ENCODE data around the gene MBOAT2. TPM values are rescaled to one million over a fixed set of nuclear protein-coding genes. Genes with fewer than 3 reads are reported as not detected.

The MBOAT2 gene
- total RNA-seq, 1 donor from 2014 or later, result 72.5 TPM

- H3K4me3 Mint-ChIP-seq (ENCODE audit: unreplicated experiment), result no peak overlapping the region
- no peak for TF ChIP-seq CTCF (IDR thresholded peaks at IDR 0.05; ENCODE audit: partially characterized antibody, unreplicated experiment)
- peaks cover 2% of the 10 kb centered on the region for H3K9me3 Mint-ChIP-seq (ENCODE audit: unreplicated experiment)
- peaks cover 1% of the 10 kb centered on the region for H3K27me3 Mint-ChIP-seq (ENCODE audit: unreplicated experiment)
- H3K36me3 Mint-ChIP-seq (ENCODE audit: unreplicated experiment), result no peaks in the 10 kb centered on the region
- no peak for DNase-seq
- H3K4me1 Mint-ChIP-seq (ENCODE audit: low read depth, unreplicated experiment), result peaks cover 25% of the 10 kb centered on the region
- no peak overlapping the region for H3K27ac Mint-ChIP-seq (ENCODE audit: unreplicated experiment)
Observed at GRCh38 chr2:8994386-8994785, 9.1 kb downstream of the MBOAT2 start.

GRCh38 chr2:8993902-8994278, 9.6 kb downstream of the MBOAT2 start:
- no peak for TF ChIP-seq CTCF (IDR thresholded peaks at IDR 0.05; ENCODE audit: partially characterized antibody, unreplicated experiment)
- Mint-ChIP-seq H3K4me1 (ENCODE audit: low read depth, unreplicated experiment) (peaks cover 22% of the 10 kb centered on the region), H3K4me3 (ENCODE audit: unreplicated experiment) (no peak overlapping the region), H3K9me3 (ENCODE audit: unreplicated experiment) (peaks cover 2% of the 10 kb centered on the region), H3K27ac (ENCODE audit: unreplicated experiment) (no peak overlapping the region), H3K27me3 (ENCODE audit: unreplicated experiment) (peaks cover 1% of the 10 kb centered on the region), H3K36me3 (ENCODE audit: unreplicated experiment) (no peaks in the 10 kb centered on the region)
- DNase-seq, result no peak

GRCh38 chr2:8993196-8993901, 10.1 kb downstream of the MBOAT2 start:
- no peak overlapping the region for H3K27ac Mint-ChIP-seq (ENCODE audit: unreplicated experiment)
- H3K9me3 Mint-ChIP-seq (ENCODE audit: unreplicated experiment), result peaks cover 2% of the 10 kb centered on the region
- no peak for DNase-seq
- peaks cover 17% of the 10 kb centered on the region for H3K4me1 Mint-ChIP-seq (ENCODE audit: low read depth, unreplicated experiment)
- peaks cover 1% of the 10 kb centered on the region for H3K27me3 Mint-ChIP-seq (ENCODE audit: unreplicated experiment)
- no peak for TF ChIP-seq CTCF (IDR thresholded peaks at IDR 0.05; ENCODE audit: partially characterized antibody, unreplicated experiment)
- no peaks in the 10 kb centered on the region for H3K36me3 Mint-ChIP-seq (ENCODE audit: unreplicated experiment)
- H3K4me3 Mint-ChIP-seq (ENCODE audit: unreplicated experiment), result no peak overlapping the region

GRCh38 chr2:8992643-8993042, 10.8 kb downstream of the MBOAT2 start:
- Mint-ChIP-seq H3K27me3 (ENCODE audit: unreplicated experiment) (peaks cover 1% of the 10 kb centered on the region), H3K4me1 (ENCODE audit: low read depth, unreplicated experiment) (peaks cover 17% of the 10 kb centered on the region), H3K27ac (ENCODE audit: unreplicated experiment) (no peak overlapping the region), H3K9me3 (ENCODE audit: unreplicated experiment) (peaks cover 2% of the 10 kb centered on the region), H3K4me3 (ENCODE audit: unreplicated experiment) (no peak overlapping the region), H3K36me3 (ENCODE audit: unreplicated experiment) (no peaks in the 10 kb centered on the region)
- no peak for TF ChIP-seq CTCF (IDR thresholded peaks at IDR 0.05; ENCODE audit: partially characterized antibody, unreplicated experiment)
- DNase-seq, result no peak

- H3K36me3 Mint-ChIP-seq (ENCODE audit: unreplicated experiment), result no peaks in the 10 kb centered on the region
- H3K9me3 Mint-ChIP-seq (ENCODE audit: unreplicated experiment), result peaks cover 2% of the 10 kb centered on the region
- no peak for TF ChIP-seq CTCF (IDR thresholded peaks at IDR 0.05; ENCODE audit: partially characterized antibody, unreplicated experiment)
- no peak overlapping the region for H3K27ac Mint-ChIP-seq (ENCODE audit: unreplicated experiment)
- peaks cover 1% of the 10 kb centered on the region for H3K27me3 Mint-ChIP-seq (ENCODE audit: unreplicated experiment)
- H3K4me3 Mint-ChIP-seq (ENCODE audit: unreplicated experiment), result no peak overlapping the region
- peaks cover 15% of the 10 kb centered on the region for H3K4me1 Mint-ChIP-seq (ENCODE audit: low read depth, unreplicated experiment)
- DNase-seq, result no peak
Observed at GRCh38 chr2:8989536-8990079, 13.9 kb downstream of the MBOAT2 start.
